ENCODE data around the gene MEP1A.

Gene MEP1A

GRCh38 chr6:46776070-46776712, 17.0 kb upstream of the MEP1A start:
- peak; percentile 97 for DNase-seq

- DNase-seq = no peak
Observed at GRCh38 chr6:46777476-46778346, 15.5 kb upstream of the MEP1A start.

GRCh38 chr6:46781478-46782378, 11.5 kb upstream of the MEP1A start:
- no peak for DNase-seq

- no peak for DNase-seq
Observed at GRCh38 chr6:46784535-46784934, 8.7 kb upstream of the MEP1A start.

- DNase-seq = no peak
Observed at GRCh38 chr6:46787871-46788540, 5.2 kb upstream of the MEP1A start.

GRCh38 chr6:46788791-46789190, 4.4 kb upstream of the MEP1A start:
- DNase-seq = no peak

- DNase-seq = no peak
Observed at GRCh38 chr6:46789434-46790354, 3.5 kb upstream of the MEP1A start.

GRCh38 chr6:46790355-46790874, 2.8 kb upstream of the MEP1A start:
- no peak for DNase-seq

- DNase-seq = no peak
Observed at GRCh38 chr6:46792635-46793034, 554 bp upstream of the MEP1A start.

- DNase-seq = no peak
Observed at GRCh38 chr6:46794068-46794467, 879 bp downstream of the MEP1A start.

- DNase-seq = no peak
Observed at GRCh38 chr6:46795816-46796215, 2.6 kb downstream of the MEP1A start.

GRCh38 chr6:46796848-46797580, 3.8 kb downstream of the MEP1A start:
- no peak for DNase-seq

- no peak for DNase-seq
Observed at GRCh38 chr6:46799657-46800056, 6.5 kb downstream of the MEP1A start.

GRCh38 chr6:46808806-46809205, 15.6 kb downstream of the MEP1A start:
- no peak for DNase-seq

- DNase-seq = no peak
Observed at GRCh38 chr6:46815130-46815529, 21.9 kb downstream of the MEP1A start.

- no peak for DNase-seq
Observed at GRCh38 chr6:46816626-46817025, 23.4 kb downstream of the MEP1A start.

GRCh38 chr6:46819561-46819960, 26.4 kb downstream of the MEP1A start:
- DNase-seq = no peak

GRCh38 chr6:46821458-46821881, 28.3 kb downstream of the MEP1A start:
- no peak for DNase-seq

- DNase-seq = no peak
Observed at GRCh38 chr6:46828939-46829338, 35.8 kb downstream of the MEP1A start.

- DNase-seq = peak; percentile 3
Observed at GRCh38 chr6:46832816-46833215, 39.6 kb downstream of the MEP1A start.

Data from DMS79 (cell line).